Mucosa of stomach (tissue), 1 donor: ENCODE data around the gene PI4K2A.
"Not testable (repeated sequence)": the region's sequence is repeated elsewhere in the genome, so short reads cannot be mapped to it uniquely, and the experiment has no call there.

Experiments
- H3K27me3 ChIP-seq: one replicate; pipeline ENCODE4 v1.7.0; 2013; ENCODE audit warnings: mild to moderate bottlenecking, low read length; ENCODE audit not compliant: control insufficient read depth, insufficient read depth
- H3K36me3 ChIP-seq: one replicate; pipeline ENCODE4 v1.7.0; 2013; ENCODE audit warnings: low read length; ENCODE audit not compliant: control insufficient read depth, insufficient read depth
- H3K4me1 ChIP-seq: one replicate; pipeline ENCODE4 v1.7.0; 2013; ENCODE audit warnings: mild to moderate bottlenecking, low read length; ENCODE audit not compliant: control insufficient read depth, insufficient read depth
- H3K4me3 ChIP-seq: one replicate; pipeline ENCODE4 v1.7.0; 2013; ENCODE audit warnings: low read length
- H3K9ac ChIP-seq: one replicate; pipeline ENCODE4 v1.7.0; 2013; ENCODE audit warnings: mild to moderate bottlenecking, low read length, moderate library complexity
- H3K9me3 ChIP-seq: one replicate; pipeline ENCODE4 v1.7.0; 2013; ENCODE audit warnings: mild to moderate bottlenecking, low read length, moderate library complexity; ENCODE audit not compliant: control insufficient read depth
- donor health status: Pancreatic carcinoma.

Gene PI4K2A

DNA sequence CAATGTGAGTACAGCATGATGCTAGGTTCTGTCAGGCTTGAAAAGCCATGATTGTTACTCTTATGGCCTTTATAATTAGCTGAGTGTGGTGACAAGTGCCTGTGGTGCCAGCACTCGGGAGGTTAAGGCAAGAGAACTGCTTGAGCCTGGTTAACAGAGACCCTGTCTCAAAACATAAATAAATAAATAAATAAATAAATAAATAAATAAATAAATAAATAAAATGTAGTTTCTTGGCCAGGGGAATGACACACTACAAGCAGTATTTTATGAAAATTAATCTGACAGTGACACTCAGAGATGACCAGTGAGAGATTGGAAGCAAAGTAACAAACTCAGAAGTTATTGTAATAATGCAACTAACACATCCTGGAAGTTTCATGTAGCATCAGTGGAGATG is 4.9 kb upstream of the PI4K2A start:
- H3K4me1 ChIP-seq: no peaks in the 10 kb centered on the region
- no peak overlapping the region for H3K9ac ChIP-seq
- no peaks in the 10 kb centered on the region for H3K9me3 ChIP-seq
- H3K4me3 ChIP-seq: no peak overlapping the region
- no peaks in the 10 kb centered on the region for H3K36me3 ChIP-seq
- no peaks in the 10 kb centered on the region for H3K27me3 ChIP-seq

DNA sequence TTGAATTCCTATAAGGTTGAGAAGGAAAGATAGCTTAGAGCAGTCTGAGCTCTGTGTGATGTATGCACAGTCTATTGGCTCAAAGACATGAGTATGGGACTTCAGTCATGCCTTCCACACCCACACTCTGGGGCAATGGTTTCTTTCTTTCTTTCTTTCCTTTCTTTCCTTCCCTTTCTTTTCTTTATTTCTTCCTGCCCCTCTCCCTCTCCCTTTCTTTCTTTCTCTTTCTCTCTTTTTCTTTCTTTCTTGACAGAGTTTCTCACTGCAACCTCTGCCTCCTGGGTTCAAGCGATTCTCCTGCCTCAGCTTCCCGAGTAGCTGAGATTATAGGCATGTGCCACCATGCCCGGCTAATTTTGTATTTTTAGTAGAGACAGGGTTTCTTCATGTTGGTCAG is 1.4 kb upstream of the PI4K2A start:
- not testable (repeated sequence) for H3K9ac ChIP-seq, H3K36me3 ChIP-seq, H3K27me3 ChIP-seq, H3K4me3 ChIP-seq, H3K4me1 ChIP-seq, H3K9me3 ChIP-seq

DNA sequence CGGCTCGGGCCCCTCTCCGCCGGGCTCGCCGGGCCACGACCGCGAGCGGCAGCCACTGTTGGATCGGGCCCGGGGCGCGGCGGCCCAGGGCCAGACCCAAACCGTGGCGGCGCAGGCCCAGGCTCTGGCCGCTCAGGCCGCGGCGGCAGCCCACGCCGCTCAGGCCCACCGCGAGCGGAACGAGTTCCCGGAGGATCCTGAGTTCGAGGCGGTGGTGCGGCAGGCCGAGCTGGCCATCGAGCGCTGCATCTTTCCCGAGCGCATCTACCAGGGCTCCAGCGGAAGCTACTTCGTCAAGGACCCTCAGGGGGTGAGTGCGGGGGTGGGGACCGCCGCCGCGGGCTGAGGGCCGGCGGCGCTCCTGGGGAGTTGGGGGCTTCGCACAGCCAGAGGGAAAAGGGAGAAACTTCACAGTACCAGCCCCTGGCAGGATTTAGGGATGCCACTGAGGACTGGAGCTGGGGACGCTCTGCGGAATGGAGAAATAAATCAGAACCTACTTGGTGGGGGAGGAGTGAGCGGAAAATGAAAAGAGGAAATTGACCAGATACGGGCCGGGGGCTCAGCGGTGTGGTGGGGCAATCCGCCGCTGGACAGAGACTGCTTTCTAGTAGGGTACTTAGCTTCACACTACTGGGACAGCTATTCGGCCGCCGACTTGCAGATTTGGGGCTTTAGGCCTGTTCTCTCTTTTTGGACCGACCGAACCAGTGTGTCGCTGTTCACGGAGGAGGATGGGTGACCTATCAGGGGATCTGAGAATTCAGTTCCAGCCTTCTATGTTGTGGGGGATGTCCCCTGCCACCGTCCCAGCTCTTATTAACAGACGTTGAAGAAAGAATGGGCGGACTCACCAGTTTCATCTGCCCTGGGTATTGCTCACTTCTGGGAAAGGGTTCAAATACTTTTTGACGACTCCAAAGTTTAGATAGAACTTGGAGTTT is 669 bp downstream of the PI4K2A start:
- H3K36me3 ChIP-seq: no peaks in the 10 kb centered on the region
- no peaks in the 10 kb centered on the region for H3K9me3 ChIP-seq
- H3K9ac ChIP-seq: peak overlapping the region; percentile 87
- no peaks in the 10 kb centered on the region for H3K4me1 ChIP-seq
- peak overlapping the region; percentile 42 for H3K4me3 ChIP-seq
- H3K27me3 ChIP-seq: no peaks in the 10 kb centered on the region

DNA sequence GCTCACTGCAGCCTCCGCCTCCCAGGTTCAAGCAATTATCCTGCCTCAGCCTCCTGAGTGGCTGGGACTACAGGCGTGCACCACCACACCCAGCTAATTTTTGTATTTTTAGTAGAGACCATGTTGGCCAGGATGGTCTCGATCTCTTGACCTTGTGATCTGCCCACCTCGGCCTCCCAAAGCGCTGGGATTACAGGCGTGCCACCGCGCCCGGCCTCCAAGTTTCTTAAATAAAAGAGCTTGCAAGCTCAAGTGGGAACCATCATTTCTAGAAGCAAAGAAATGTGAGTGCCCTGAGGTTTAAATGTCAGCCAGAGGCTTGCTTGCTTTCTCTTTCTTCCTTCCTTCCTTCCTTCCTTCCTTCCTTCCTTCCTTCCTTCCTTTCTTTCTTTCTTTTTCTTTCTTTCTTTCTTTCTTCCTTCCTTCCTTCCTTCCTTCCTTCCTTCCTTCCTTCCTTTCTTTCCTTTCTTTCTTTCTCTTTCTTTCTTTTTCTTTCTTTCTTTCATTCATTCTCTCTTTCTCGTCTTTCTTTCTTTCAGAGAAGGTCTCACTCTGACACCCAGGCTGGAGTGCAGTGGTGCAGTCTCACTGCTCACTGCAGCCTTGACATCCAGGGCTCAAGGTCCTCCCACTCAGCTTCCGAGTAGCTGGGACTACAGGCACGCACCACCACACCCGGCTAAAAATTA is 2.1 kb downstream of the PI4K2A start:
- H3K9me3 ChIP-seq, H3K9ac ChIP-seq, H3K36me3 ChIP-seq, H3K4me1 ChIP-seq, H3K27me3 ChIP-seq, H3K4me3 ChIP-seq: not testable (repeated sequence)

DNA sequence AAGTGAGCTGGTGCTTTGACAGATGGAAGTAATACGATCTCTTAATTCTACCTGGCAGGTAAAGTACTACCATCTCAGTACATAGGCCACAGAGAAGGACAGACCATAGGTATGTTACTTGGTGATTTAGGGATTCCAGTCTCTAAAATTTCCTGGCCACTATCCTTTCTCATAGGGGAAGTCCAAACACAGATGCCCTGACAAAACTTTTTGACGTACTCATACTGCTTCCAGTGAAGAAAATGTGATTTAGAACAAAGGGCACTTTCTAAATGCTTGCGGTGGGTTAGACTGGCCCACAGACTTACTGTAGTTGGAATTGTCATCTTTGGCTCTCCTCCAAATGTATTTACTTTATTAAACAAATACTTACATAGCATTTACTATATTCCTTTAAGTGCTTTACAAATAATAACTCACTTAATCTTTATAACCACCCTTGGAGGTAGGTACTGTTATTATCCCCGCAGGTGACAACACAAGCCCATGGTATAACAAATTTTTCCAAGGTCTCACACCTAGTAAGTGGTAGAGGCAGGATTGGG is 3.0 kb downstream of the PI4K2A start:
- H3K9me3 ChIP-seq: no peaks in the 10 kb centered on the region
- no peaks in the 10 kb centered on the region for H3K4me1 ChIP-seq
- no peak overlapping the region for H3K9ac ChIP-seq
- no peak overlapping the region for H3K4me3 ChIP-seq
- H3K27me3 ChIP-seq: no peaks in the 10 kb centered on the region
- no peaks in the 10 kb centered on the region for H3K36me3 ChIP-seq

DNA sequence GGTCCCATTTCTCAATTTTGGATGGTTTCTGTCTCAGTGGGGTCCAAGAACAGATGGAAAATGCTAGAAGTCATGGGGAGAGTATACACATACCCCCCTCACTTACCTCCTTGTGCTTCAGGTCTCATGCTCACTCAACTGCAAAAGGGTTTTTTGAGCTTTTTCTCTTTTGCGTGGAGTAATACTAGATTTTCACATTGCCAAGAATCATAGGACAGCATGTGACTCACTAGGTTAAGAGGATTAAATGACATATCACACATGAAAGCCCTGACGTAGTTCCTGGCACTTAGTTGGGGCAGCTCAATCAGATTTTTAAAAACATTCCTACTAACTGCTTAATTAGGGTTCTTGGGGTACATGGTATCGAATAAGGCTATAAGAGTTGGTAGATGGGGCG is 4.5 kb downstream of the PI4K2A start:
- Histone ChIP-seq H3K4me1 (peaks cover 6% of the 10 kb centered on the region), H3K9me3 (no peaks in the 10 kb centered on the region), H3K4me3 (no peak overlapping the region), H3K27me3 (no peaks in the 10 kb centered on the region), H3K36me3 (no peaks in the 10 kb centered on the region), H3K9ac (no peak overlapping the region)

DNA sequence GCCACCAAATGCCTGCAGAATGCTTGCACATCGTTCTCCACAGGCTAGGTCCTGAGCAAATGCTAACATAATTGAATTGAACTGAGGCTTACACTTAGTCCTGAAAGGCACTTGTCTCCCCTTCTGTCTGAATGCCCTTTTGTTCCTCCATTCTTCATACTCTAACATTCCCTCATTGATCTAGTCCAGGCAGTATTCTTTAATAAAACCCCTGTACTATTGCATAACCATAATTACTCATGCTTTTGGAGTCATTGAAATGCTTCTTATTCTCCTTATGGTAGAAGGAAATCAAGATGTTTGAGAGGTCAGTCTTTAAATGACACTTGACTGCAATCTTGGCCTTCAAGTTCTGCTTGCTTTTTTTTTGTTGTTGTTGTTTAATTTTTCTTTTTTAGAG is 7.1 kb downstream of the PI4K2A start:
- no peak overlapping the region for H3K9ac ChIP-seq
- H3K36me3 ChIP-seq: peaks cover 8% of the 10 kb centered on the region
- H3K4me1 ChIP-seq: peaks cover 6% of the 10 kb centered on the region
- no peak overlapping the region for H3K4me3 ChIP-seq
- H3K27me3 ChIP-seq: no peaks in the 10 kb centered on the region
- H3K9me3 ChIP-seq: no peaks in the 10 kb centered on the region

DNA sequence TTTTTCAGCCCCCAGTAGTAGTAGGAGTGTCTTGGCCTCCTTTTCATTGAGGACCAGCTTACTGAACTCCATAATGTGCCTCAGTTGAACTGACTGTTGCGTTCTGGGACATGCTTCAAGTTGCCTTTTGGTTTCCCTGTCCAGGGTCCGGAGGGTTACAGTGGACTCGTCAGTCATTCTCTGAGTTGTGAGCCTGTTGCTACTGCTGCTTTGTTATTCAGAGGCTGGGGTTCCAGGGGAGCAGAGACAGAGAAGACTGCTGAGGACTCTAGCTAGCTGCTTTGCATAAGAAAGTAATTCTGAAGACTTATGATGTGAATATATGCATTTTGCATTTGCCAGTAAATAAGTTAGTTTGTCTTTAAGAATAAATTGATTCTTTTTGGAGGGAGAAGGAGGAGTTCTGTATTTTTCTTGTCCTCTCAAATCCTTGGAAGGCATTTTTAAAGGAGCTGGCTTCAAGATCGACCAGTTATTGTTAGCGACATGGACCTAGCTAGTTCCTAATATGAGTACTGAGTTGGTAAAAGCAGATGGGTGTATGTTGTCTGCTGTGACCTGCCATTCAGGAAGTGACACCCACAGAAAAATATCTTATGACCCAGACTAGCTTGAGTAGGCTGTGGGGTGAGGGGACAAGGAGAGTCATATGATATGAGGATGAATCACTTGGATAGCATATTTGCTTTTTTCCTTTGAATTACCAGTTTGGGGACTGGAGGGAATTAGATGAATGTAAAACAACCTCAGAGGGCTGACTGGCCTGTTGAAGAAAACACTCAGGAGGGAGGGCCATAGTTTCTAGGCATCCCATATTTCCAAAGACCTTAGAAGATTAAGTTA is 8.3 kb downstream of the PI4K2A start:
- no peak overlapping the region for H3K4me3 ChIP-seq
- peaks cover 6% of the 10 kb centered on the region for H3K4me1 ChIP-seq
- H3K9me3 ChIP-seq: no peaks in the 10 kb centered on the region
- H3K36me3 ChIP-seq: peaks cover 11% of the 10 kb centered on the region
- H3K9ac ChIP-seq: no peak overlapping the region
- no peaks in the 10 kb centered on the region for H3K27me3 ChIP-seq

DNA sequence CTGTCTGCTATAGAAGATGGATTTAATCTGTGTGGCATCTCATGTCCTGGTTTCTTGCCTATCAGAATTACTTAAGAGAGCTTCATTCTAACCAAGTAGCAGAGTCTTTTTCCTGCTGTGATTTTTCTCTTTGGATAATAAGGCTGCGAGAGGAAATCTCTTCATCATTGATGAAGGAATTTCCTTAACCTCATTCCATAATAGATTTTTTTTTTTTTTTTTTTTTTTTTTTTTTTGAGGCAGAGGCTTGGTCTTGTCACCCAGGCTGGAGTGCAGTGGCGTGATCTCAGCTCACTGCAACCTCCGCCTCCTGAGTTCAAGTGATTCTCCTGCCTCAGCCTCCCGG is 8.9 kb downstream of the PI4K2A start:
- not testable (repeated sequence) for H3K9me3 ChIP-seq, H3K27me3 ChIP-seq, H3K9ac ChIP-seq, H3K4me1 ChIP-seq, H3K4me3 ChIP-seq
- peaks cover 11% of the 10 kb centered on the region for H3K36me3 ChIP-seq

DNA sequence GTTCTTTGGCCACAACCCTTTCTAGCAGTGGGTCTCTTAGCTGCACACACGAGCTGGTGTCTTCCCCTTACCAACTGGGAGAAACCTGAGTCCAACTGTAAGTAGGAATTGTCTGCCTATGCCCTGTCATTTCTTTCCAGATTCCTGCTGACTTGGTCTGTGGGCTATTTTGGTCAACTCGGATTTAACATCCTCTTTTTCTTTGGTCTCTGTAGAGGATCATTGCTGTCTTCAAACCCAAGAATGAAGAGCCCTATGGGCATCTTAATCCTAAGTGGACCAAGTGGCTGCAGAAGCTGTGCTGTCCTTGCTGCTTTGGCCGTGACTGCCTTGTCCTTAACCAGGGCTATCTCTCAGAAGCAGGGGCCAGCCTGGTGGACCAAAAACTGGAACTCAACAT is 10.3 kb downstream of the PI4K2A start:
- H3K9ac ChIP-seq: no peak overlapping the region
- H3K9me3 ChIP-seq: no peaks in the 10 kb centered on the region
- H3K4me1 ChIP-seq: peaks cover 6% of the 10 kb centered on the region
- H3K36me3 ChIP-seq: peaks cover 11% of the 10 kb centered on the region
- H3K4me3 ChIP-seq: no peak overlapping the region
- H3K27me3 ChIP-seq: no peaks in the 10 kb centered on the region

DNA sequence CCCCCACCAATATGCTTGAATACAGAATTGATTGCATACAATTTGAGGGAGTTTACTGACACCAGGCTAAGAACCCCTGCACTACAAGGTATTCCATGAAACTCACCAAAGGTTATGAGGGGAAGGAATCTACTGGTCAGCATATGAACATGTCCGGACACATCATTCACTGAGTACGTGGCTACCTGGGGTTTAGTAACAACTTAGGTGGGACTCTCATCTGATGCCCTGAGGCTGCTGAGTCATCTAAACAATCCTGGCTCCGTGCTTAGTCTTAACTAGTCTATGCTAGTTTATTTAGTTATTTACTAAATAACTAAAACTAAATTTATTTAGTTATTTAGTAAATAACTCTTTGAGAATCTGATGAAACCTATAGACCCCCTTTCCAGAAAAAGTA is 11.3 kb downstream of the PI4K2A start:
- Histone ChIP-seq H3K9ac (no peak overlapping the region), H3K9me3 (no peaks in the 10 kb centered on the region), H3K36me3 (peaks cover 15% of the 10 kb centered on the region), H3K4me1 (peaks cover 6% of the 10 kb centered on the region), H3K27me3 (no peaks in the 10 kb centered on the region), H3K4me3 (no peak overlapping the region)

DNA sequence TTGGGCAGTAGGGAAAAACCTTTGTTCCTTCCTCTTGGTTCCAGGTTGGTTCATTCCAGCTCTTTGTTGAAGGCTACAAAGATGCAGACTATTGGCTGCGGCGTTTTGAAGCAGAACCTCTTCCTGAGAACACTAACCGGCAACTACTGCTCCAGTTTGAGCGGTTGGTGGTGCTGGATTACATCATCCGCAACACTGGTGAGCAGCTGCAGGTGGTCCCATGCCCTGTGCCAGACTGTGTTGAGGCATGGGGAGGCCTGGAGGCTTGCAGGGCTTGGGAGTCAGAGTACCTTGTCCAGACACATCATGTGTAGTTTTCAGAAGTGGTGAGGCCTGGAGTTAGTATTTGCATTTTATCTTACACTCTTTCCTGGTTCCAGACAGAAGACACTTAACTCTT is 16.3 kb downstream of the PI4K2A start:
- H3K27me3 ChIP-seq: no peaks in the 10 kb centered on the region
- H3K4me3 ChIP-seq: no peak overlapping the region
- H3K4me1 ChIP-seq: no peaks in the 10 kb centered on the region
- H3K9me3 ChIP-seq: no peaks in the 10 kb centered on the region
- peaks cover 7% of the 10 kb centered on the region for H3K36me3 ChIP-seq
- H3K9ac ChIP-seq: no peak overlapping the region
